Left lung (tissue), 14 donors: Measurements from ENCODE around the gene AFP. TPM values are rescaled to one million over a fixed set of nuclear protein-coding genes. Genes with fewer than 3 reads are reported as not detected.
"Not testable (repeated sequence)": the region's sequence is repeated elsewhere in the genome, so short reads cannot be mapped to it uniquely, and the experiment has no call there.

ENCODE experiments used
- ATAC-seq: fragments of 200-7000 bp; cut with Tn5 transposase; one replicate; pipeline ENCODE4 v1.9.1; 2020; ENCODE audit warnings: moderate library complexity
- DNase-seq, 4 donors: peaks; one replicate each; pipeline ENCODE4 v3.0.0-alpha.2; 2013 to 2020
- H3K27ac ChIP-seq, 2 donors: fragments of 200-600 bp; sonication (generic) in 1 of 2; one replicate each; pipeline versions ENCODE4 v1.5.0 to v1.8.0; 2020 to 2021
- H3K27me3 ChIP-seq, 2 donors: fragments of 200-600 bp; sonication (generic) in 1 of 2; one replicate each; pipeline versions ENCODE4 v1.5.0 to v1.8.0; 2020 to 2021
- H3K36me3 ChIP-seq, 2 donors: fragments of 200-600 bp; sonication (generic) in 1 of 2; one replicate each; pipeline versions ENCODE4 v1.5.0 to v1.8.0; 2020 to 2021
- H3K4me1 ChIP-seq, 2 donors: fragments of 200-600 bp; one replicate each; pipeline ENCODE4 v1.8.0; 2021
- H3K4me3 ChIP-seq, 2 donors: fragments of 200-600 bp; sonication (generic) in 1 of 2; one replicate each; pipeline versions ENCODE4 v1.5.0 to v1.8.0; 2020 to 2021; ENCODE audit warnings: mild to moderate bottlenecking in 1 of 2
- H3K9me3 ChIP-seq, 2 donors: fragments of 200-600 bp; sonication (generic) in 1 of 2; one replicate each; pipeline versions ENCODE4 v1.5.0 to v1.8.0; 2020 to 2021
- intact Hi-C, 2 donors: fragments of 100-400 bp; cut with DNase I; formaldehyde crosslinking; loops; one replicate each; pipeline versions ENCODE4 v1.11.2 to v1.14.2; 2022
- long read RNA-seq, 12 donors: library from polyadenylated mRNA in 2 of 12; unstranded in 2 of 12; transcript quantifications; one replicate each; pipeline ENCODE4 v2.0.0 and lab custom pipeline, GENCODE V29; 2019 to 2026
- polyA plus RNA-seq, 6 donors: library from polyadenylated mRNA; unstranded; fragments of 120-200 nt; gene quantifications; one replicate each; pipeline ENCODE4 v1.2.1, GENCODE V29; 2013; ENCODE audit not compliant: insufficient read length in 6 of 6
- total RNA-seq, 2 donors: library from RNA; stranded (reverse); fragmentation: NEBNext Ultra II Directional; extraction: Animal tissue kit (Norgen Biotek cat#: 25700); gene quantifications; one replicate each; pipeline ENCODE4 v1.2.1, GENCODE V29; 2021
- TF ChIP-seq, protein P1 (sequence below), 2 donors: fragments of 200-600 bp; sonication (generic) in 1 of 2; IDR thresholded peaks; one replicate each; pipeline versions ENCODE4 v1.5.0 to v1.8.0; 2021; ENCODE audit warnings: antibody characterized with exemption in 2 of 2
- donor health status: DM: no; HTN: yes; CAD: no.
- donor health status: DM: no; HTN: no; CAD: no.

Gene AFP
- total RNA-seq (under 1 TPM in 1 of 2 donors, not detected in 1; 0.73 TPM), polyA plus RNA-seq (10 to 100 TPM in 2 of 6 donors, 1 to 10 TPM in 4; 1.5 to 25.5 (median 5.6) TPM)
- long read RNA-seq, donor 1, result 0 reads
- long read RNA-seq, donor 2, result 0 reads
- long read RNA-seq, donor 3, result 0 reads
- long read RNA-seq, donor 4, result 0 reads
- long read RNA-seq, donor 5, result 0 reads
- long read RNA-seq, donor 6, transcript AFP-202 (15 exons, 2,484 nt), result major isoform, 6 of 6 reads
- long read RNA-seq, donor 6, partial matches to known transcripts, result 0 of 6 reads
- long read RNA-seq, donor 6, other reads (novel, unspliced or antisense), result 0 of 6 reads
- long read RNA-seq, donor 7, result 0 reads
- long read RNA-seq, donor 8, result 0 reads
- long read RNA-seq, donor 9, result 0 reads
- long read RNA-seq, donor 10, result 0 reads
- long read RNA-seq, donor 11, result 0 reads
- long read RNA-seq, donor 12, result 0 reads

DNA sequence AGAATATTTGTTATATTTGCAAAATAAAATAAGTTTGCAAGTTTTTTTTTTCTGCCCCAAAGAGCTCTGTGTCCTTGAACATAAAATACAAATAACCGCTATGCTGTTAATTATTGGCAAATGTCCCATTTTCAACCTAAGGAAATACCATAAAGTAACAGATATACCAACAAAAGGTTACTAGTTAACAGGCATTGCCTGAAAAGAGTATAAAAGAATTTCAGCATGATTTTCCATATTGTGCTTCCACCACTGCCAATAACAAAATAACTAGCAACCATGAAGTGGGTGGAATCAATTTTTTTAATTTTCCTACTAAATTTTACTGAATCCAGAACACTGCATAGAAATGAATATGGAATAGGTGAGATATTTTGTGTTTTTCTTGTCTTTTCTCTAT lies at the start of gene AFP:
TSS of gene AFP (plus strand) at position 238 of the 400 bp plus-strand sequence. CDS start at position 280, 42 bp downstream.
- no peaks in the 10 kb centered on the region for H3K4me1 ChIP-seq
- DNase-seq, result no peak
- H3K27me3 ChIP-seq, result no peaks in the 10 kb centered on the region
- TF ChIP-seq, protein P1, sequence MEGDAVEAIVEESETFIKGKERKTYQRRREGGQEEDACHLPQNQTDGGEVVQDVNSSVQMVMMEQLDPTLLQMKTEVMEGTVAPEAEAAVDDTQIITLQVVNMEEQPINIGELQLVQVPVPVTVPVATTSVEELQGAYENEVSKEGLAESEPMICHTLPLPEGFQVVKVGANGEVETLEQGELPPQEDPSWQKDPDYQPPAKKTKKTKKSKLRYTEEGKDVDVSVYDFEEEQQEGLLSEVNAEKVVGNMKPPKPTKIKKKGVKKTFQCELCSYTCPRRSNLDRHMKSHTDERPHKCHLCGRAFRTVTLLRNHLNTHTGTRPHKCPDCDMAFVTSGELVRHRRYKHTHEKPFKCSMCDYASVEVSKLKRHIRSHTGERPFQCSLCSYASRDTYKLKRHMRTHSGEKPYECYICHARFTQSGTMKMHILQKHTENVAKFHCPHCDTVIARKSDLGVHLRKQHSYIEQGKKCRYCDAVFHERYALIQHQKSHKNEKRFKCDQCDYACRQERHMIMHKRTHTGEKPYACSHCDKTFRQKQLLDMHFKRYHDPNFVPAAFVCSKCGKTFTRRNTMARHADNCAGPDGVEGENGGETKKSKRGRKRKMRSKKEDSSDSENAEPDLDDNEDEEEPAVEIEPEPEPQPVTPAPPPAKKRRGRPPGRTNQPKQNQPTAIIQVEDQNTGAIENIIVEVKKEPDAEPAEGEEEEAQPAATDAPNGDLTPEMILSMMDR (IDR thresholded peaks at IDR 0.05), result no peak
- no peak within 1 kb of the TSS for H3K4me3 ChIP-seq
- H3K9me3 ChIP-seq, result no peaks in the 10 kb centered on the region
- H3K36me3 ChIP-seq, result no peaks in the 10 kb centered on the region
- intact Hi-C loops, result no loop called here
- H3K27ac ChIP-seq, result no peak within 1 kb of the TSS
- no peak for ATAC-seq

- H3K27me3 ChIP-seq, result no peaks in the 10 kb centered on the region
- no peak overlapping the region for H3K4me3 ChIP-seq
- no peaks in the 10 kb centered on the region for H3K36me3 ChIP-seq
- H3K4me1 ChIP-seq, result no peaks in the 10 kb centered on the region
- intact Hi-C loops, result no loop called here
- DNase-seq (no peak), ATAC-seq (no peak)
- no peak overlapping the region for H3K27ac ChIP-seq
- TF ChIP-seq, protein P1 (IDR thresholded peaks at IDR 0.05), result no peak
- H3K9me3 ChIP-seq, result no peaks in the 10 kb centered on the region
These were observed 48.5 kb upstream of the AFP start for GRCh38 chr4:73387552-73387951.

DNA sequence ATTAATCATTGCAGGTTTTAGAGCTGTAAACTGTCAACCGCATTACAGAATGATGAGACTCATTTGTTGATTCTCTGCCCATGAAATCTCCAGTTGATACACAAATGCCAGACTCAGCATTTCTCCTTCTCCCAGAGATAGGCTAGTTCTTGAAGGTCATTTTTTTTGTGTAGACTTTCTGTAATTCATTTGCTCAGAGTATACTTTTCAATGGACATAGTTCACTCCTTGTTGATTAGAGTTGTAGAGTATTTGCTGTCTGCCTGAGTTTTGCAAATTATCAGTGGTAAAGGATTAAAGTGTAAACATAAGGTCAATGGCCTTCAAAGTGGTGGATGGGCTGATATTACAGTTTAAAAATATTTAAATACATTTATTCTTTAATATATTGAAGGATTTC lies 47.1 kb upstream of the AFP start:
- no peak for DNase-seq
- H3K27ac ChIP-seq, result no peak overlapping the region
- no peak for ATAC-seq
- TF ChIP-seq, protein P1 (IDR thresholded peaks at IDR 0.05), result no peak
- intact Hi-C loops, result no loop called here
- H3K4me1 ChIP-seq, result no peaks in the 10 kb centered on the region
- no peaks in the 10 kb centered on the region for H3K9me3 ChIP-seq
- H3K27me3 ChIP-seq, result no peaks in the 10 kb centered on the region
- no peaks in the 10 kb centered on the region for H3K36me3 ChIP-seq
- no peak overlapping the region for H3K4me3 ChIP-seq

- ATAC-seq, H3K27me3 ChIP-seq, H3K4me1 ChIP-seq, DNase-seq, intact Hi-C loops, H3K4me3 ChIP-seq, H3K9me3 ChIP-seq, H3K27ac ChIP-seq, H3K36me3 ChIP-seq: not testable (repeated sequence)
These were observed 46.4 kb upstream of the AFP start for GRCh38 chr4:73389663-73390062.

DNA sequence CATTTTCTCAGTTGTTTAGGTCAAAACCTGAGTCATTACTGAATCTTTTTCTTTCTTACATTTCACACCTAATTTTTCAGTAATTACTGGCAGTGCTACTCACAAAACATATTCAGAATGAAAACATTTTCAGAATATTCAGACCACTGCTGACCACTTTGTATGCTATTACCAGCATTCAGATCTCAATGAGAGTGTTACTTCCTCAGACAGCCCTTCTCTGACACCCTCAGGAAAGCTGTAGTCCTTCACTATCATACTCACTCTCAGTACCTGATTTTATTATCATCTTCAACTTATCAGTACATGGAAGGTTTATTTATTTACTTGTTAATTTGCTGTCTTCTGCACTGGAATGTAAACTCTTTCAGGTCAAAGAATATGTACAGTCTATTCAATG lies 44.2 kb upstream of the AFP start:
- ATAC-seq (no peak), DNase-seq (no peak)
- intact Hi-C loops, result no loop called here
- TF ChIP-seq, protein P1 (IDR thresholded peaks at IDR 0.05), result no peak
- Histone ChIP-seq H3K36me3 (no peaks in the 10 kb centered on the region), H3K9me3 (no peaks in the 10 kb centered on the region), H3K4me3 (no peak overlapping the region), H3K4me1 (no peaks in the 10 kb centered on the region), H3K27me3 (no peaks in the 10 kb centered on the region), H3K27ac (no peak overlapping the region)
